Measurements from ENCODE around the gene MACO1.
"Not testable (repeated sequence)": the region's sequence is repeated elsewhere in the genome, so short reads cannot be mapped to it uniquely, and the experiment has no call there.

Gene MACO1

GRCh38 chr1:25500694-25501093, 70.0 kb downstream of the MACO1 start:
- no peak for DNase-seq

GRCh38 chr1:25501235-25502058, 70.8 kb downstream of the MACO1 start:
- peak; percentile 23 for DNase-seq

- no peak for DNase-seq
Observed at GRCh38 chr1:25502957-25503356, 72.3 kb downstream of the MACO1 start.

- DNase-seq: peak; percentile 76
Observed at GRCh38 chr1:25503551-25504426, 73.1 kb downstream of the MACO1 start.

- no peak for DNase-seq
Observed at GRCh38 chr1:25504706-25505595, 74.3 kb downstream of the MACO1 start.

GRCh38 chr1:25505656-25506385, 75.1 kb downstream of the MACO1 start:
- DNase-seq: peak; percentile 59

- DNase-seq: not testable (repeated sequence)
Observed at GRCh38 chr1:25506566-25507463, 76.1 kb downstream of the MACO1 start.

- DNase-seq: no peak
Observed at GRCh38 chr1:25513666-25514065, 83.0 kb downstream of the MACO1 start.

- no peak for DNase-seq
Observed at GRCh38 chr1:25515033-25515432, 84.3 kb downstream of the MACO1 start.

- no peak for DNase-seq
Observed at GRCh38 chr1:25516686-25517085, 86.0 kb downstream of the MACO1 start.

- DNase-seq: no peak
Observed at GRCh38 chr1:25517476-25518394, 87.0 kb downstream of the MACO1 start.

GRCh38 chr1:25519624-25520023, 88.9 kb downstream of the MACO1 start:
- peak; percentile 32 for DNase-seq

- DNase-seq: peak; percentile 85
Observed at GRCh38 chr1:25520446-25521061, 89.9 kb downstream of the MACO1 start.

GRCh38 chr1:25522031-25522655, 91.4 kb downstream of the MACO1 start:
- DNase-seq: no peak

GRCh38 chr1:25523542-25523941, 92.8 kb downstream of the MACO1 start:
- peak; percentile 64 for DNase-seq

GRCh38 chr1:25524568-25525360, 94.1 kb downstream of the MACO1 start:
- no peak for DNase-seq

- no peak for DNase-seq
Observed at GRCh38 chr1:25525361-25525688, 94.6 kb downstream of the MACO1 start.

GRCh38 chr1:25526753-25527152, 96.1 kb downstream of the MACO1 start:
- DNase-seq: no peak
